CD4-positive, alpha-beta T cell treated with Interferon gamma for 1 hour (primary cell): ENCODE results near the gene CACUL1.
"Not testable (repeated sequence)": the region's sequence is repeated elsewhere in the genome, so short reads cannot be mapped to it uniquely, and the experiment has no call there.

Experiments used
- DNase-seq: peaks from one replicate; pipeline ENCODE4 v3.0.0-alpha.2; 2020

CACUL1 gene

DNA sequence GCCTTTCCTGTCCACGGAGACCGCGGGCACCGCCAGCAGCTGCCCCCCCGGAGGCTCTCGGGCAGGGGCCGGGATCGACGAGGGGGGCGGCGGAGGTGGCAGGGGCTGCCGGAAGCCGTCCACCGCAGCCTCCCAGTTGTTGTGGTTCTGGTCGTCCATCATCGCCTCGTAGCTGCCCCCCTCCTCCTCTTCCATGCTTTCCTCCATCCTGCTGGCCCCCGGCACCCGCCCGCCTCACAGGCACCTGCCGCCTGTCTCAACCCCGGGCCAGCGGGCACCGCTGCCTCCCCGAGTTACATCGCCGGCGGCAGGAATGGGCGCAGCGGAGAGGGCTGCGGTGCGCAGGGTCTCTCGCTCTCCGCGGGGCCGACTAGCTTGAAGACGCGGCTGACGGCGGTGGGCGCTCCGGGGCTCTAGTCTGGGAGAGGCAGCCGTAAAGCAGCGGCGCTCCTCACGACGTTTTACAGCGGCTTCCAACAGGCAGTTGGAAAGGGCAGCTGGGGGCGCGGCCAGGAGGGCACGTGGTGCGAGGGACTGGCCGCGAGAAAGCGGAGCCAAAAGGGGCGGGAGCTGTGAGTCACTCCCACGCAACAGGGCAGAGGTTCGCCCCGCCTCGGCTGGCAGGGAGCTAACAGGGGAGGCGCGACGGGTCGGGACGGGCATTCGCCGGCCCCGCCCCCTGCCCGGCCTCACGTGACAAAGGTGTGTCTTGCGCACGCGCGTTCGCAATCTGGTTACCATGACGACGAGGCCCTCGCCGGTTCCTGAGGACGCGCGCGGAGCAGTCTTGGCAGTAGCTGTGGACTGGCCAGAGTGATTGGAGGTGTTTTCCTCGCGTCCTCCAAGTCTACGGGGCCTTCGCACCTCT lies at the start of gene CACUL1:
Gene CACUL1 (minus strand): TSS at position 415 of the 868 bp plus-strand sequence. CDS start 208 bp downstream, at position 207.
- DNase-seq = peak; percentile 100

DNA sequence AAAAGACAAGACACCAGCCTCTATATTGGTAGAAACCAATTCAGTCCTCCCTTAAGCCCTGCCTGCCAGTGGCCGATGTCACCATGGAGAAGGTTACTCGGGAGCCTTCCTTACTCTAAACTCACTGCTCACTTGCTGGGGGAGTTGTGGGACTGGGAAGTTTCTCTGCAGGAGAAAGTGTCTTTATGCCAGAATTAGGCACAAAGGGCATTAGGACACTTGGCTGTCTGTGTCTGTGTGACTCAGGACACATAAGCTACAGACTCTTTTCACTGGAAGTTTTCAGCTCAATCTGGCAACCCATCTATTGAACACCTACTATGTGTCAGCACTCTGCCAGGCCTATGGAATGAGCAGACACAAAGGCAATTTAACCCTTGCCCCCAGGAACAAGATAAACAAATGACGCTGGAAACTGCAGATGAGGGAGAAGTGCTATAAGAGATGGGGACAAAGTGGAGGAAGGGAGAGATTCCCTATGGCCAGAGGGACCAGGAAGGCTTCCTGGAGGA lies 49.5 kb upstream of the CACUL1 start:
- no peak for DNase-seq

DNA sequence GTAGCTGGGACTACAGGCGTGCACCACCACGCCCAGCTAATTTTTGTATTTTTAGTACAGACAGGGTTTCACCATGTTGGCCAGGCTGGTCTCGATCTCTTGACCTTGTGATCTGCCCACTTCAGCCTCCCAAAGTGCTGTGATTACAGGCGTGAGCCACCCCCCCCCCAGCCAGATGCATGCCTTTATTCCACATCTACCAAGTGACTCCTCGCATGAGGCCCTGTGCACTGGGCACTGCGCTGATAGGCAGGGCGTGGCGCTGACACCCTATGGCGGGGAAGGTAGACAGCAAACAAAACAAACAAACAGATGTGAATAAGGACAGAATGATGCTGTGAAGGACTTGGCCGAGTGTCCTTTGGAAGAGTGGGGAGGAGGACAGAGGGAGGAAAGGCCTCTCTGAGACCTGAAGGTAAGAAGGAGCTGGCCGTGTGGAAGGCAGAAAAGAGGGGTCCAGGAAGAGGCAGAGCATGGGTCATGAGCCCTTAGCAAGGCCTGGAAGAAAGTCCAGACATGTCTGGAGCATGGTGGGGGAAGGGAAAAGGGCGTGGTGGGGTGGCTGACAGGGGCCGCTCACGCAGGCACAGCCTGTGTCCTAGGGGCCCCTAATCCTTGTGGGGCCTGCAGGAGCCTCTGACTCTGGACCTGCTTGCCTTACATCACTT lies 47.5 kb upstream of the CACUL1 start:
- DNase-seq = no peak

DNA sequence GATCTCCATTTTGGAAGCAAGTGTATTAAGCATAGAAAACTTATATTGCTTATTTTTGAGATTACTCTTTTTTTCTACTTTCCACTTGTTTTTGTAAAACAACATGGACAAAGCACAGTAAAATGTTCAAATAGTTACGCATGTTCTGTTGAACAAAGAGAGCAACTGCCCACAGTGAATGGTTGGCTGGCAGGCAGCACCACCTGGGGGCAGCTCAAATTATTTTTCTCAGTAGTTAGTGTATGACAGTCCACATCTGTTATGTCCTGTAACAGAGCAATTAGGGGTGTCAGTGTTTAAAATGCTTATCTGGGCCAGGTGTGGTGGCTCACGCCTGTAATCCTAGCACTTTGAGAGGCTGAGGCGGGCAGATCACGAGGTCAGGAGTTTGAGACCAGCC lies 46.1 kb upstream of the CACUL1 start:
- DNase-seq = no peak

DNA sequence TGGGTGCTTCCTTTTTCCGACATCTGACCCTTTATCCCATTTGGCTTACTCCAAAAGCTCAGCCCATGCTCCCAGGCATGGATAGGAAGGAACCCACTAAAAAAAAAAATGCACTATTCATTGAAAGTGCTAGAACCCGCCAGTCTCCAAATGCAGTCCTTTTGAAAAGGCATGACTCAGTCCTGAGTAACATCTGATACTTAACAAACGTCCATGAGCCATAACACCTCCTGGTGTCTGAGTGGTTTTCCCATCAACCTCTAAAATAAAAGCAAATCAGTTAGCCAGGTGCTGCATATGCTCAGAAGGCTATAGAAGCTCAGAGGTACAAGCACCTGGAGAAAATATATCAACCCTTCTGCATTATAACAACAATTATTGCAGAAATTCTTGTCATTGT lies 45.0 kb upstream of the CACUL1 start:
- DNase-seq = no peak

DNA sequence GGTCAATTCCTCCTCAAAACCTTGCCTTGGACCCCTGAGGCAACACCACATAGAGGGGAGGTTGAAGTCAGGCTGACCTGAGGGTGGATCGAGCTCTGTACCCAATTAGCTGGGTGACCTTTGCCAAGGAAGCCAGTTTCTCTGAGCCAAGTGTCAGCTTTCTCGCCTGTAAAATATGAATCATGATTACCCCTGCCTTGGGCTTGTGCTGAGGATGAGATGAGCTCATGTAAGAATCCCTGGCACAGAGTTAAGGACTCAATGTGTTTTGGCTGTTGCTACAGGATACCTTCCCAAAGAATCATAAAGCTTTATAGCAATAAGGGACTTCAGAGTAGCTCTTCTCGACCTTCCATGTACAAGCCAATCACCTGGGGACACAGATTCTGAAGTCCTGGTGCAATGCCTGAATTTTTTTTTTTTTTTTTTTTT lies 43.5 kb upstream of the CACUL1 start:
- DNase-seq = no peak

DNA sequence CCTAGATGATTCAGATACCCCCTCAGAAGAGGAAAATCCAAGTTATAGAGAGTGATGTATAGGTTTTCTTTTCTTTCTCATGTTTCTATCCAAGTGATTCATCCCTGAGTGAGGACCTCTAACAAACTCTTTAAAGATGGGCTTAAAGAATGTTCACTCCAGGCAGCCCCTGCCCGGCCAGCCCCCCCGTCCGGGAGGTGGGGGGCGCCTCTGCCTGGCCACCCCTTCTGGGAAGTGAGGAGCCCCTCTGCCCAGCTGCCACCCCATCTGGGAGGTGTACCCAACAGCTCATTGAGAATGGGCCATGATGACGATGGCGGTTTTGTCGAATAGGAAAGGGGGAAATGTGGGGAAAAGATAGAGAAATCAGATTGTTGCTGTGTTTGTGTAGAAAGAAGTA lies 40.2 kb upstream of the CACUL1 start:
- DNase-seq = not testable (repeated sequence)

DNA sequence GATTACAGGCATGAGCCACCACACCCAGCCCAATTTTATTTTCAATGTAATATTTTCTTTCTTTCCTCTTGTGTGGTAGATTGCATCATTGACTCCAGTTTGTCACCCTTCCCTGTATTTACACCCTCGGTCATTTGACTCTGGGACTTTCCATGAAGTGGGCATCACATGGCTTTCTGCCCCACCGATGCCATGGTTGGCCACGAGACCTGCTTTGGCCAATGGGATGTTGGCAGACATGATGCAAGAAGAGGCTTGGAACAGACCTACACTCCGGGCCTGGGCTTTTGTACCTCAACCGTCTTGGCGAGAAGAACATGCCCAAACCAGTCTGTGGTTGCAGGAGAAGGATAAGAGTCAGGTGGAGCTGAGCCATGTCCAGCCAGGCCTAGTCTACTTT lies 38.8 kb upstream of the CACUL1 start:
- peak; percentile 69 for DNase-seq

DNA sequence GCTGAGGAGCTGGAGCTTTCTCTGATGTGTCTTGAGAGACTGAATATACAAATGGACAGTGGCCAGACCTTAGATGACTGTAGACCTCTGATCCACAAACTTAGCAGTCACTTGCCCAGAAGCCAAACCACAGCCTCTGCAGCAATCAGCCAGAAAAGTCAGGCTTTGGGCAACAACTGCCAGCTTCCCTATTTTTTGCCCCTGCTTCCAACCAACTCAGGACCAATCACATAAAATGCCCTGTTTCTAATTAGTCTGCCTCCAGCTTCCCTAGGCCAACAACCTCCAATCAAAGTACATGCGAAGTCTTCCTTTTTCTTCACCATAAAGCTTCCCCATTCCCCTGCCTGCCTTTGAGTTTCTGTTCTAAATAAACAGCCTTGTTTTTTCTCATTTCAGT lies 37.8 kb upstream of the CACUL1 start:
- DNase-seq = peak; percentile 63

DNA sequence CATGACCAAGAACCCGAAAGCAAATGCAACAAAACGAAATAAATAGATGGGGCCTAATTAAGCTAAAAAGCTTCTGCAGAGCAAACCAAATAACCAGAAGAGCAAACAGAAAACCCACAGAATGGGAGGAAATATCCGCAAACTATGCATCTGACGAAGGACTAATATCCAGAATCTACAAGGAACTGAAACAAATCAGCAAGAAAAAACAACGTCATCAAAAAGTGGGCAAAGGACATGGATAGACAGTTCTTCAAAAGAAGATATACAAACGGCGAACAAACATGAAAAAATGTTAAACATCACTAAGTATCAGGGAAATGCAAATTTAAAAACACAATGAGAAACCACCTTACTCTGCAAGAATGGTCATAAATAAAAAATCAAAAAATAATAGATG lies 35.3 kb upstream of the CACUL1 start:
- no peak for DNase-seq

DNA sequence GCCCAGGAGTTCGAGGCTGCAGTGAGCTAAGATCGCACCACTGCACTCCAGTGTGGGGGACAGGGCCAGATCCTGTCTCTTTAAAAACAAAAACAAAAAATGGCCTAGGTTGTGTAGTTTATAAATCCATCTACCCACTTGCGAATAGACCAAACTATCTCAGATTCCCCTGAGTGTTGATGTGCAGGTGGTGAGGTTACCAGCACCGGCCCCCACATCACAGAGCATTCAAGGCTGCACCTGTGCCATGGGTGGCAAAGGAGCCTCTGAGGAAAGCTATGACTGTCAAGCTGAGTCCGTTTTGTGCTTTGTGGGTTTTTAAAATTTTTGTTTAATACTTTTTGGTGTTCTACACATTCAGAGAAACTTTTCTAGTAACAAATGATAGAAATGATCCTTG lies 30.8 kb upstream of the CACUL1 start:
- DNase-seq = no peak

DNA sequence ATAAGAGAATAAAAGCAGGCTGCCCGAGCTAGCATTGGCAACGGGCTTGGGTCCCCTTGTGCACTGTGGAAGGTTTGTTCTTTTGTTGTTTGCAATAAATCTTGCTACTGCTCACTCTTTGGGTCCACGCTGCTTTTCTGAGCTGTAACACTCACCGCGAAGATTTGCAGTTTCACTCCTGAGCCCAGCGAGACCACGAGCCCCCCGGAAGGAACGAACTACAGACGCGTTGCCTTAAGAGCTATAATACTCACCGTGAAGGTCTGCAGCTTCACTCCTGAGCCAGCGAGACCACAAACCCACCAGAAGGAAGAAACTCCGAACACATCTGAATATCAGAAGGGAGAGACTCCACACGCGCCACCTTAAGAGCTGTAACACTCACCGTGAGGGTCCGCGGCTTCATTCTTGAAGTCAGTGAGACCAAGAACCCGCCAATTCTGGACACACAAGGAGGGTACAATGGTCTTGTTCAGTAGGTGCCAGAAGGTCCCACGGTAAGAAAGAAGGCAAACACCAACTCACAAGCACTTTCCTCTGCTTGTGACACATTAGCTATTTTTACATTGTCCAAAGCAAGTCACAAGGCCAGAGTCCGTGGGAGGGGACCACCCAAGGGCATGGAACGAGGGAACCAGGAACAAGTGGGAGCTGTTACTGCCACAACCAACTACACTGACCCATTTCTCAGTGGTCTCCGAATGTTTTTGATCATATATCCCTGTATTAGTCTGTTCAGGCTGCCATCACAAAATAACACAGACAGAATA lies 29.2 kb upstream of the CACUL1 start:
- no peak for DNase-seq

DNA sequence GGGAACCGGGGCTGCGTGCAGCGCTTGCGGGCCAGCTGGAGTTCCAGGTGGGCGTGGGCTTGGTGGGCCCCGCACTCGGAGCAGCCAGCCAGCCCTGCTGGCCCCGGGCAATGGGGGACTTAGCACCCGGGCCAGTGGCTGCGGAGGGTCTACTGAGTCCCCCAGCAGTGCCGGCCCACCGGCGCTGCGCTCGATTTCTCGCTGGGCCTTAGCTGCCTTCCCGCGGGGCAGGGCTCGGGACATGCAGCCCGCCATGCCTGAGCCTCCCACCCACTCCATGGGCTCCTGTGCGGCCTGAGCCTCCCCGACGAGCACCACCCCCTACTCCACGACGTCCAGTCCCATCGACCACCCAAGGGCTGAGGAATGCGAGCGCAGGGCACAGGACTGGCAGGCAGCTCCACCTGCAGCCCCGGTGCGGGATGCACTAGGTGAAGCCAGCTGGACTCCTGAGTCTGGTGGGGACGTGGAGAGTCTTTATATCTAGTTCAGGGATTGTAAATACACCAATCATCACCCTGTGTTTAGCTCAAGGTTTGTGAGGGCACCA lies 28.2 kb upstream of the CACUL1 start:
- DNase-seq = not testable (repeated sequence)

DNA sequence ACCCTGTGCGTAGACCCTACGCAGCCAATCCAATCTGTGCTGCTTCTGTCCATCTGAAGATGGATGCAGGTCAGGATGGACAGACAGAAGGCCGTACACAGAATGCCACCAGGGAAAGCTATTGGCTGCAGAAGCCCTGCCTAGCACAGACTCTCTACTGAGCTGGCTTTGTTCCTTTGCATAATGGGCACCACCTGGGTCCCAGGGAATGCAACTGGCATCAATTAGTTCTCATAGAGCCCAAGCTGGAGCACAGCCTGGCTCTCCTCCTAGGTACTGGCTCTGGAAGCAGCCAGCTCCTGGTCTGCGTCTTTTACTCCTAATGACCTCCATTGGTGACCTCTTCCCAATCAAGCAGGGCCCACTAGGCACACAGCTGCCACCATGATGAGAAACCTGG lies 26.8 kb upstream of the CACUL1 start:
- no peak for DNase-seq

DNA sequence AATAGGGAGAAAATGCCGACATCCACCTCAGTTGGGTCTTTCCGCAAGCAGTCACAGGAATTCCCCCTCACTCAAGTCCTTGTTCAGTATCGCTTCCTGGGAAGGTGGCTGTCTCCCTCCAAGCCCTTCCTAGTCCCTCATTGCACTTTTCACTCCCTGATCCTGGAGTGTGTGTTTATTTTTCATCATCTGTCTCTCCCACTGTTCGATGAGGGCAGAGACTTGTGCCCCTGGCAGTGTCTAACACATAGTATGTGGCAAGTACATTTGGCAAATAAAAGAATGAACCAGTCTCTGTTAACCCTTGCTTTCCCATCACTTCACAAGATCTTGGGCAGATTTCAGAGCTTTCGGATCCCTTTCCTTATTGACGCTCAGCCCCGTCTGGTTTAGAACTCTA lies 24.0 kb upstream of the CACUL1 start:
- DNase-seq = no peak

DNA sequence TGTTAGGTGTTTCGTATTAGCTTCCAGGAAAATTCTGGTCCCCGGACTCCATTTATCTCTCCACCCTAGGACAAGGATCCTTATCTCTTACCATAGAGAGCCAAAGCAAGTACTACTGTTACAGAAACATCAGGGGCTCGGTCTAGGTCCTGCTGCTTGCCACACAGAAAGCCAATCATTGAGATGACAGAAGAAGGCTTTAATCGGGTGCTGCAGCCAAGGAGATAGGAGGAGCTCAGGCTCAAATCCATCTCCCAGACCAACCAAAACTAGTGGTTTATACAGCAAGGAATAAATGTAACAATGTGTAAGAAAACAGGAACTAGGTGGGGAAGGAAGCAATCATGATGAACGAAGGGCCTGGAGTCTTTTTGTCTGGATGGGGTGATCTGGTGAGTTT lies 22.2 kb upstream of the CACUL1 start:
- DNase-seq = no peak

DNA sequence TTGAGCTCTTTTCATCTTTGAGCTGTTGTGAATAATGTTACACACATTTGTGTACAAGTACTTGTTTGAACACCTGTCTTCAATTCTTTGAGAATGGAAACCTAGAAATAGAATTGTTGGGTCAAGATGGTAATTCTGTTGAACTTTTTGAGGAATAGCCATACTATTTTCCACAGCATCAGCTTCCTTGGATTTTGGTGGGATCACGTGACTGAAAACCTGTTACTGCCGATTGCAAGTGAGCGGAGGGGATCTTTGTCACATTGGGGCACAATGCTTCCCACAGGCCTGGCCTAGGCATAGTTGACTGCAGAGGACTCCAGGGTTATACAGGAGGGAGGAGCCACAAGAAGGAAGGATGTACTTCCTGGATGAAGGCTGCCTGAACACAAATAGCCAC lies 21.3 kb upstream of the CACUL1 start:
- no peak for DNase-seq

DNA sequence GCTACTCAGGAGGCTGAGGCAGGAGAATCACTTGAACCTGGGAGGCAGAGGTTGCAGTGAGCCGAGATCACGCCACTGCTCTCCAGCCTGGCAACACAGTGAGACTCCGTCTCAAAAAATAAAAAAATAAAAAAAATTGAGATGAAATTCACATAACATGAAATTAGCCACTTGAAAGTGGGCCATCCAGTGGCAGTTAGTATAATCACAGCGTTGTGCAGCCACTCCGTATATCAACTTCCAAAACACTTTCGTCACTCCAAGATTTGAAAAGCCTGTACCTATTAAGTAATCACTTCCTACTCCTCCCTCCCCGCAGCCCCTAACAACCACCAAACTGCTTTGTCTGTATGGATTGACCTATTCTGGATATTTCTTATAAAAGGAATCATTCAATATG lies 20.7 kb upstream of the CACUL1 start:
- DNase-seq = no peak

DNA sequence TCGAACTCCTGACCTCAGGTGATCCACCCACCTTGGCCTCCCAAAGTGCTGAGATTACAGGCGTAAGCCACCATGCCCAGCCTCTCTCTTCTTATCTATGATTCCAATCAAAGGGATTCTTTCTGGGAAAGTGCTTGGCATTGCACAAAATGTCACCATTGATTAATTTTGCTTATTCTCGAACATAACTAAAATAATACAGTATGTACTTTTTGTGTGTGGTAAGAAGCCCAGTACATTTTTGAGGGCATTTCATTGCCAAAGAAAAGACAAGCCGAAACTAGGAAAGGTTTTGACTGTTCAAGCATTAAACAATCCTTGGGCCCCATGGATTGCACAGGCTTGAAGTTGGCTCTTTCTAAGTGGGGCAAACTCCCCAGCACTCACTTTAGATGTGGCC lies 18.3 kb upstream of the CACUL1 start:
- no peak for DNase-seq

DNA sequence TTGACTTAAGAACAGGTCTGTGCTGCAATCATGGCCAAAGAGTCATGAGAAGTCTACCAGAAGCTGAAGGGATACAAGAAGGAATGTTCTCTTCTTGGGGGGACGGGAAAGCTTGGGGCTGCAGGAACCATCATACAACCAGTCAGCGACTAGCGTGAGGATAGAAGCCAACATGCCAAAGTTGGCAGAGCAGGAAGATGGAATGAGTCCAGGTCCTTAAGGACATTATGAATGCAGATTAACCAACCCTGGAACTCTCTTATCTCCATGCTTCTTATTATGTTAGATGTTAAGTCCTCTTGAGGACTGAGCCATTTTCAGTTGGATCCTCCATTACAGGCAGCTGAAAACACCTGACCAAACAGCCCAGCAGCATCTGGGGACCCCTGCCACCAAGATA lies 17.2 kb upstream of the CACUL1 start:
- no peak for DNase-seq

DNA sequence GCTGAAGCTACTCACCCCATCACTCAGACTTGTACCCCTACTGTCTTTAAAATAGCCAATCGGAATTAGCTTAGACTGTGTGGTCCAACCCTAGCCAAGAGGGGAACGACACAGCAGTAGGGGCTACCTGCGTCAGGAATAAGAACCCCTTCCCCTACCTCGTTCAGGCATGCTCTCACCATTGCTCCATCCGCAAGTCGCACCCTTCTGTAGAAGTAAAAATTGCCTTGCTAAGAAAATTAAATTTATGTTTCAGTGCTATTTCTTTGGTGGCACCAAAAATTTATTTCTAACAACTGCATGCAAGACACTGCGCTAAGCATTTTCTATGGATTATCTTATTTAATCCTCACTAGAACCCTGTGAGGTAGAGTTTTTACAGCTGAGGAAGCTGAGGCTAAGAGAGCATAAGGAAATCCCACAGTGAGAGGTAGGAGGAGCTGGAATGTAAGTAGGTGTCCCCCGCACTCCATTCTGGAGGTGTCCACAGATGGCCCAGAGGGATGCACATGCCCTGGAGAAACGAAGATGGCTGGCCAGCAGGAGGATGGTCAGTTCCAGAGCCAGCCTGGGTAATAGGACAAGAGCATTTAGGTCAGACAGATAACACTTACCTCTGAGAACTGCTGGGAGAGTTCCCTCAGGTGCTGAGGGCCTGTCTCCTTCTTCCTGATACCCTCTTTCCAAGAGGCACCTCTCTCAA lies 15.3 kb upstream of the CACUL1 start:
- DNase-seq = no peak
